HG03025 (cell line): ENCODE data around the gene TMEM175.

Experiments
- ATAC-seq: cut with Tn5 transposase; IDR thresholded peaks from one replicate; pipeline ENCODE4 v1.9.1; 2021; ENCODE audit warnings: mild to moderate bottlenecking, moderate library complexity; ENCODE audit not compliant: unreplicated experiment, low FRiP score

TMEM175 gene

GRCh38 chr4:945274-946102, 13.2 kb downstream of the TMEM175 start:
- no peak for ATAC-seq

DNA sequence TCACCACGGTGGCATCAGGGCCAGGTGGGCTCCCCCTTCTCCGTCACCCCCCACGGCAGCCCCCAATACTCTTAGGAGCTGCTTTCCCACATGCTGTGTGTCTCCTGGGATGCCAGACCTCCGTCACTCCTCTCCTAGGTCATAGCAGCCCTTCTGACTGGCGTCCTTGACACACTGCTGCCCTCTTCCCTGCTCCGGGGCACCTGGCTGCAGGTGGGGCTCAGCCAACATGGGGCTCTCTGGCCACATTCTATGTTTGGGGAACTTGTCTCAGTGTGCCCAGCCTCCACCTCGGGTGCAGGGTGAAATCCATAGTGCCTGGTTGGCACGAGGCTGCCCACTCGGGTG, 13.8 kb downstream of the TMEM175 start:
- ATAC-seq = no peak

- ATAC-seq = no peak
Measured at GRCh38 chr4:946517-947471, 14.5 kb downstream of the TMEM175 start.

DNA sequence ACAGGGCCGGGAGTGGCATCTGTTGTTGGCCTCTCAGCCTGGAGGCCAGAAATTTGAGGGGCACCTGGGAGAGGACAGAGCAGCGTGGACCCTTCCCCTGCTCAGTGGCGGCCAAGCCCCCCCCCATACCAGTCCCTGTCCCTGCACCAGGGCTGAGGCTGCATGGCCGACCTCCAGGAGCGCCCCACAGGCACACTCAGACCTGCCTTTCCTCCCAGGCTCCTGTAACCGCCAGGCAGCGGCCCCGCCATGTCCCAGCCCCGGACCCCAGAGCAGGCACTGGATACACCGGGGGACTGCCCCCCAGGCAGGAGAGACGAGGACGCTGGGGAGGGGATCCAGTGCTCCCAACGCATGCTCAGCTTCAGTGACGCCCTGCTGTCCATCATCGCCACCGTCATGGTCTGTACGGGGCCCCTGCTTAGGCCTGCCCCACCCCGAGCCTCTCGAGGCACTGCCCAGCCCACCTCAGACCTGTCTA, 15.3 kb downstream of the TMEM175 start:
- no peak for ATAC-seq

- ATAC-seq = no peak
Measured at GRCh38 chr4:948101-948935, 16.1 kb downstream of the TMEM175 start.

- ATAC-seq = no peak
Measured at GRCh38 chr4:948936-949300, 16.7 kb downstream of the TMEM175 start.

GRCh38 chr4:949656-950055, 17.4 kb downstream of the TMEM175 start:
- ATAC-seq = no peak

- ATAC-seq = no peak
Measured at GRCh38 chr4:950136-951020, 18.1 kb downstream of the TMEM175 start.

GRCh38 chr4:951186-951585, 18.9 kb downstream of the TMEM175 start:
- no peak for ATAC-seq

- no peak for ATAC-seq
Measured at GRCh38 chr4:951594-952468, 19.6 kb downstream of the TMEM175 start.

DNA sequence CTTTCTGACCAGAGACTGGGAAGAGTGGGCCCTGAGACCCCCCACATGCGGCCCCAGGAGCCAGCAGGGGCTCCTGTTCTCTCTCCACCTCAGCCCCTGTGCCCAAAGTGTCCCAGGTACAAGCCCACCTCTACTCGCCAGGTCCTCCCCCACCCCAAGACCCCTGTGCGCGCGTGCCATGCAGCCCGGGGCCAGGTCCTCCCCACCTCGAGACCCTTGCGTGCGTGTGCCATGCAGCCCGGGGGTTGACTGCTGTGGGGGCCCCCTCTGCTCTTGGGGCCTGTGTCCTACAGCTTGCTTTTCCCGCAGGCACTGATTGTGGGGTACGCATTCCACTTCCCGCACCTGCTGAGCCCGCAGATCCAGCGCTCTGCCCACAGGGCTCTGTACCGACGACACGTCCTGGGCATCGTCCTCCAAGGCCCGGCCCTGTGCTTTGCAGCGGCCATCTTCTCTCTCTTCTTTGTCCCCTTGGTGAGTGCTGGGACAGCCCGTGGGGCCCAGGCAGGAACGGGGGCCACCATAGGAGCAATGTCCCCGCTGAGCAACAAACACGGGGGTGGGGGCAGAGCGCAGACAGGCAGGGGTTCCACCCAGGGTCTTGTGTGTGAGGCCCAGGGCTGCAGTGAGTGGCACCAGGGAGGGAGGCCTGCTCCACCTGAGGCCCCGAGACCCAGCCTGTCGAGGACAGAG, 20.8 kb downstream of the TMEM175 start:
- ATAC-seq = no peak

- ATAC-seq = no peak
Measured at GRCh38 chr4:953574-953915, 21.3 kb downstream of the TMEM175 start.

DNA sequence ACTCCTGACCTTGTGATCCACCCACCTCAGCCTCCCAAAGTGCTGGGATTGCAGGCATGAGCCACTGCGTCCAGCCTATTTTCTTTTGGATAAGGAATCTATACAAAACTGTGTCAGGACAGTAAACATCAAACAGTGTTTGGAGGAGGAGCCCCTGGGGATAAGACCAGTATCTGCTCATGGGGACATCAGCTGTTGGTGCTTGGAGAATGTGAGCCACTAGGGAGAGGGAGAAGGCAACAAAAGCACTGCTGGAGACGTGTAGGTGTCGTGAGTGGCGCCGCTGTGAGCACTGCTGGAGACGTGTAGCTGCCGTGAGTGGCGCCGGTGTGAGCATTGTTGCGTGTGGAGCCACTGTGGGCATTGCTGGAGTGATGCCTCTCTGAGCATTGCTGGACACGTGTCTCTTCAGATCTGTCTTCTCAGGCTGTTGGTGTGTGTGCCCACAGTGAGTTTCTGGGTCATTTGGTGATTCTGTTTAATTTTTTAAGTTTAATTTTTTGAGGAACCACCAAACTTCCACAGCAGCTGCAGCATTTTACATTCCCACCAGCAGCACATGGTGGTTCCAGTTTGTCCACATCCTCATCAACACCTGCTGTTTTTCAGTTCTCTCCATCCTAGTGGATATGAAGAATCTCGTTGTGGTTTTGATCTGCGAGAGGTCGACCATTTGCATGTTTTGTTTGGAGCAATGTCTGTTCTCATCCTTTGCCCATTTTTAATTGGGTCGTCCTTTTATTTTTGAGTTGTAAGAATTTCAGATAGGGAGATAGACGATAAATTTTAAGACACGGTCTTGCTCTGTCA, 22.2 kb downstream of the TMEM175 start:
- ATAC-seq = no peak

GRCh38 chr4:955161-955921, 23.1 kb downstream of the TMEM175 start:
- no peak for ATAC-seq

DNA sequence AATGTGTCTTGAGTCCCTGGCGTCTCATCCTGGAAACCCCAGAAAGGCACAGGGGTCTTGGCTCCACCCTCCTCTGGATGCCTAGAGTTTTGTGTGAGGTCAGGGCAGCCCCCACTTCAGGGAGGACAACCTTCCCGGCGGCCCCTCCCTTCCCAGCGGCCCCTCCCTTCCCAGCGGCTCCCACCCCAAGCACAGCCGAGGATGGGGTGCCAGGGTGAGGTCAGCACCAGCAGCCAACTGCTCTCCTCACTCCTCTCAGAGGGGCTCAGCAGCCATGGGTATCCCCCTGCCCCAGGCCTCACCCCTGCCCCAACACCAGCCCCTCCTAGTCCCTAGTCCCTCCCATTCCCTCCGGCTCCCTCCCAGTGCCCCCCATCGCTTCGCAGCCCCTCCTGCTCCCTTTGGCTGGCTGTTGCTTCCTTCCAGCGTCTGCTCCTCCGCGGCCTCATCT, 23.7 kb downstream of the TMEM175 start:
- ATAC-seq = no peak

DNA sequence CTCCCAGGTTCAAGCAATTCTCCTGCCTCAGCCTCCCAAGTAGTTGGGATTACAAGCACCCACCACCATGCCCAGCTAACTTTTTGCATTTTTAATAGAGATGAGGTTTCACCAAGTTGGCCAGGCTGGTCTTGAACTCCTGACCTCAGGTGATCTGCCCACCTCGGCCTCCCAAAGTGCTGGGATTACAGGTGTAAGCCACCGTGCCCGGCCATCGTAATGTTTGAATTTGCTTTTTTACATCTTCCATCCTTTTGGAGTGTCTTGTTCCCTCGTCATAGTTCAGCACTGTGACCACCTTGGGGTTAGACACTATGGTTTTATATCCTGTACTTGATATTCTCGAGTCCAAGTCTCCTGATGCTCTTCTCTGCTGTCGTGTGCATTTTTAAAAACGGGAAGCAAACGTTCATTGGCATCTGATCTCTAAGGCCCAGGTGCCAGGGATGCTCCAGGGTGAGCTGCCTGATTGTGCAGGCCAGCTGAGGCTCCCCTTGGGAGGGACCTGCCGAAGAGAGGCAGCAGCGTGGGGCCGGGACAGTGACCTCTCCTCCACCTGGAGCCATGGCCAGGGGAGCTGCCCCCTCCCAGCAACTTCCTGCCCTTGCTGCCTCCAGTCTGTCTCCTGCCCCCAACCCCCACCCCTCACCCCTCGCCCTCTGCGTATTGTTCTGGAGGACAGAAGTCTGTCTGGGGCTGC, 24.4 kb downstream of the TMEM175 start:
- no peak for ATAC-seq
